Mononuclear cell (primary cell): ENCODE measurements around the gene TYRO3. TPM values are rescaled to one million over a fixed set of nuclear protein-coding genes. Genes with fewer than 3 reads are reported as not detected.
A peak's percentile ranks its signal among the peaks of the same experiment; 100 is the strongest.

Experiments used
- H3K27me3 ChIP-seq: 2 replicates; pipeline ENCODE4 v1.6.0; 2011; ENCODE audit warnings: low read length, control low read depth; ENCODE audit not compliant: insufficient read depth
- H3K4me1 ChIP-seq: 2 replicates; pipeline ENCODE4 v1.5.1; 2011; ENCODE audit warnings: mild to moderate bottlenecking, low read length, control low read depth; ENCODE audit not compliant: insufficient read depth
- H3K4me3 ChIP-seq: 2 replicates; pipeline ENCODE4 v1.5.1; 2011; ENCODE audit warnings: mild to moderate bottlenecking, low read length, moderate library complexity
- H3K9me3 ChIP-seq: 2 replicates; pipeline ENCODE4 v1.5.1; 2011; ENCODE audit warnings: low read depth, mild to moderate bottlenecking, control low read depth, low read length
- total RNA-seq: library from RNA; depleted of rRNA; stranded (reverse); fragments of >200 nt; gene quantifications from one replicate; pipeline ENCODE4 v1.2.3, GENCODE V29; 2012

The TYRO3 gene
- total RNA-seq, 1 donor: 0.21 TPM

GRCh38 chr15:41596972-41597371, 38.0 kb downstream of the TYRO3 start:
- H3K27me3 ChIP-seq: no peaks in the 10 kb centered on the region
- H3K9me3 ChIP-seq: no peaks in the 10 kb centered on the region
- no peaks in the 10 kb centered on the region for H3K4me1 ChIP-seq
- no peak overlapping the region for H3K4me3 ChIP-seq

GRCh38 chr15:41597787-41598186, 38.8 kb downstream of the TYRO3 start:
- Histone ChIP-seq H3K4me1 (no peaks in the 10 kb centered on the region), H3K4me3 (no peak overlapping the region), H3K27me3 (no peaks in the 10 kb centered on the region), H3K9me3 (no peaks in the 10 kb centered on the region)

DNA sequence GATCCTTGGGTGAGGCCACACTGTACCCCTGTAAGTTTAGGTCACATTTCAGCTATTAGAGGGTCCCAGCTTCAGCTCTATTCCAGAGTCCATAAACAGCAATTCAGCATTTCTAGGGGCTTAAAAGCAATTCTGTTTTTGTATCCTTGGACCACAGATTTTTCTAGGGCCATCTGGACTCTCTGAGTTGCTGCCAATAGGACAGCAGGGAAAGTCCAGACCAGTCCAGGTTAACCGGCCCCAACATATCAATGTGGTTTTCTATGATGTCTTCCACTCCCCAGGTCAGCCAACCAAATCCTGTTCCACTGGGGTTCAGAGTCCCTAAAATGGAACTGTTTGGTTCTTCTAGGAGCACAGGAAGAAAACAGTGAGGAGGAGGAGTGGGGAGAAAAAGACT, 40.0 kb downstream of the TYRO3 start:
- Histone ChIP-seq H3K4me1 (peaks cover 2% of the 10 kb centered on the region), H3K27me3 (no peaks in the 10 kb centered on the region), H3K4me3 (no peak overlapping the region), H3K9me3 (no peaks in the 10 kb centered on the region)

GRCh38 chr15:41603411-41603935, 44.5 kb downstream of the TYRO3 start:
- no peaks in the 10 kb centered on the region for H3K27me3 ChIP-seq
- H3K4me1 ChIP-seq: peaks cover 8% of the 10 kb centered on the region
- no peak overlapping the region for H3K4me3 ChIP-seq
- no peaks in the 10 kb centered on the region for H3K9me3 ChIP-seq

GRCh38 chr15:41603941-41604911, 45.2 kb downstream of the TYRO3 start:
- peaks cover 8% of the 10 kb centered on the region for H3K4me1 ChIP-seq
- no peak overlapping the region for H3K4me3 ChIP-seq
- H3K9me3 ChIP-seq: no peaks in the 10 kb centered on the region
- no peaks in the 10 kb centered on the region for H3K27me3 ChIP-seq

DNA sequence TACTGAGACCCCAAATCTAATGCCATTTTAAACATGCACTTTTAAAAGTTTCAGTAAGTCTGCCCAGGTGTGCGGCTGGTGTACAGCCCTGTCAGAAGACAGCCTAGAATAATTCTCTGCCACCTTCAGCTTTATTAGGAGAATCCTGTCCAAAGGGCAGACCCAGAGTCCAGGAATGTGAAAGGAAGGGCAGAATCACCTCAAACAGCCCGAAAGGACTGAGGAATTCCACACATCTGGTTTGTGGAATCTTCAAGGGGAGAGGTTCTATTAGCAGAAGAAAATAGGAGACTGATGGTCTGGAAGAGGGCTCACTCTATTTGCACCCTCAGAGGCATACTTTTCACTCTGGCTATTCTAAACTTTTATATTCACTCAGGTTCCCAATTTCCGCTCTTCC, 46.6 kb downstream of the TYRO3 start:
- Histone ChIP-seq H3K4me1 (peaks cover 8% of the 10 kb centered on the region), H3K4me3 (no peak overlapping the region), H3K9me3 (no peaks in the 10 kb centered on the region), H3K27me3 (no peaks in the 10 kb centered on the region)

DNA sequence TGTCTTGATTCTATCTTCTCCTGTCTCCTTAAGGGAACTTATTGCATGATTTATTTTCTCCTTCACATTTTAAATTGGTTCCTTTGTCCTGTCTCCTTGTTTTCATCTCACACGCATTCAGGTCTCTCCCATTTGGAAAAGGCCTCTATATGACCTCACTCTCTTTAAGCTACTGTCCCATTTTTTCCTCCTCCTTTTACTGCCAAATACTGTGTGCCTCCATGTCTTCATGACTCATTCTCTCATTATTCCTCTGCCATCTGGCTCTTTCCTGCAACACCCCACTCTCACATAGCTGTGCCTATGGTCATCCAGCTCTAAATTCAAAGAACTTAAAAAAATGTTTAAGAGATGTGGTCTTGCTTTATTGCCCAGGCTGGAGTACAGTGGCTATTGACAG, 48.0 kb downstream of the TYRO3 start:
- H3K27me3 ChIP-seq: no peaks in the 10 kb centered on the region
- H3K4me1 ChIP-seq: peaks cover 8% of the 10 kb centered on the region
- no peaks in the 10 kb centered on the region for H3K9me3 ChIP-seq
- H3K4me3 ChIP-seq: no peak overlapping the region

DNA sequence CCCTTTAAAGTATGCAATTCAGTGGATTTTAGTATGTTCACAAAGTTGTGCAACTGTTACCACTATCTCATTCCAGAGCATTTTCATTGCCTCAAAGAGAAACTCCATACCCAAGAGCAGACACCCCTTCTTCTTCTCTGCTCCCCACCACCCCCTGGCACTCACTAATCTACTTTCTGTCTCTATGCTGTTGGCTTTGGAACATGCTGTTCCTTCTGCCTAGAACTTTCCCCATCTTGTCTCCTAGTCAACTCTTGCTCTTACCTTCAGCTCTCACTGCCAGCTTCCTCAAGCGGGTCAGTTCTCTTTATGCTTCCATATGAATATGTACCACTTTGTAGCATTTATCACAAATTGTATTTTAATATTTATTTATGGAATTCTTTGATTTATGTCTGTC, 50.1 kb downstream of the TYRO3 start:
- H3K9me3 ChIP-seq: no peaks in the 10 kb centered on the region
- H3K27me3 ChIP-seq: no peaks in the 10 kb centered on the region
- peaks cover 5% of the 10 kb centered on the region for H3K4me1 ChIP-seq
- no peak overlapping the region for H3K4me3 ChIP-seq

DNA sequence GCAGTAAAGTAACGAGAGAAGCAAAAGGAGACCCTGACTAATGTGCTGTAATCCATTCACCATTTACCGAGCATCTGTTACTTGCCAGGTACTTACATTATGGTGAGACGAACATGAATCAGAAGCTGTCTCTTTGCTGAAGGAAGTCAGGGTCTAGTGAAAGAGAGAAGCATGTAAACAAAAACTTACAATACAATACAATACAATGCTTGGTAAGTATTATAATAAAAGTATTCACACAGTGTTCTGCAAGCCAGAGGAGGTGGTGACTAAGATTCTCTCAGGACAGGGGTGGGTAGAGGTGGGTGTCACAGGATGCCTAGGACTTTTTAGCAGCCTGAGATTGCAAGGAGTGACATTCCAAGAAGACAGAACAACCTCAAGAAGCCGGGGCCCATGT, 51.0 kb downstream of the TYRO3 start:
- Histone ChIP-seq H3K27me3 (no peaks in the 10 kb centered on the region), H3K4me3 (no peak overlapping the region), H3K4me1 (no peaks in the 10 kb centered on the region), H3K9me3 (no peaks in the 10 kb centered on the region)

- no peaks in the 10 kb centered on the region for H3K27me3 ChIP-seq
- no peaks in the 10 kb centered on the region for H3K9me3 ChIP-seq
- peaks cover 13% of the 10 kb centered on the region for H3K4me1 ChIP-seq
- peak overlapping the region; percentile 38 for H3K4me3 ChIP-seq
Measured at GRCh38 chr15:41620536-41621199, 61.7 kb downstream of the TYRO3 start.

DNA sequence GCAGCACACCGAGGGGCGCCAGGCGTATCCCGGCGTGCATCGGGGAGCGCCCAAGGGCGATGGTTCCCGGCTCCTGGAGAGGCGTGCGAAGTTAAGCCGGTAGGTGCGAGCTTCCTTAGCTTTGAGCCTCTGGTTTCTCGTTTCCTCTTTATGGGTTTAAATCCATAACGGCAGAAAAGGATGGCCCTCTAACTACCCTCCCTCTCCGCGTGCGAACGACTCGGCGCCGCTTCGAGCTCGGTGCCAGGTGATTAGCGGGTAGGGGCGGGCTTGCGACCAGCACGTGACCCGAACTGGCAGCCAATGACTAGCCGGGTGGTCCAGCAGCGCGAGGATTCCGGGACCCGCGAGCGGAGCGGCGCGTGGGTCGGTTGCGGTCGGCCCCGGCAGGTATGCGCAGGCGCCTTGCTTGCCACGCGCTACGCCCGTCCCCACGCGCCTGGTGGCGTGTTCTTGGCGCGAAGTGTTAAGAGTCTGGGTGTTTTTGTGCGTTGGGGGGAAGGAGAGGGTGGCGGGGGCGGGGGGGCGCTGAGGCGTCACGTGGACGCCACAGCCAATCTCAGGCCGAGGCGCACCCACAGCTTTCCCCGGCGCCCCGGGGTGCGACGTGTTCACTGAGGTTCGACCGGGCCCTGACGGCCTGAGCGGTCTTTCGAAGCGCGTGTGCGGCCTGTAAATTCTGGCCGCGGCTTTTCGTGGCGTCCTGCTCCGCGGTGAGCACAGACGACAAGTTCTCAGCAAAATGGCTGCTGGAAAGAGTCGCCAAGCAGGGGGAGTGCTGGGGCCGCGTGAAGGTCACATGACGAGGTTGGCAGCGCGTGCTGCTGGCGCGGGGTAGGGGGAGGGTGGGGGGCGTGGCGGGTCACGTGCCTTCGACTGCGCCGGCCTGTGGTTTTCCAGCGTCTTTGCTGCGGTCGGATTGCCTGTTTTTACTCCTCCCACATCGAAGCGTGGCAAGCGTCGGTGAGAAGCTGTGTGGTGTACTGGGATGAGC, 62.5 kb downstream of the TYRO3 start:
- peaks cover 13% of the 10 kb centered on the region for H3K4me1 ChIP-seq
- H3K9me3 ChIP-seq: no peaks in the 10 kb centered on the region
- peak overlapping the region; percentile 38 for H3K4me3 ChIP-seq
- H3K27me3 ChIP-seq: no peaks in the 10 kb centered on the region

DNA sequence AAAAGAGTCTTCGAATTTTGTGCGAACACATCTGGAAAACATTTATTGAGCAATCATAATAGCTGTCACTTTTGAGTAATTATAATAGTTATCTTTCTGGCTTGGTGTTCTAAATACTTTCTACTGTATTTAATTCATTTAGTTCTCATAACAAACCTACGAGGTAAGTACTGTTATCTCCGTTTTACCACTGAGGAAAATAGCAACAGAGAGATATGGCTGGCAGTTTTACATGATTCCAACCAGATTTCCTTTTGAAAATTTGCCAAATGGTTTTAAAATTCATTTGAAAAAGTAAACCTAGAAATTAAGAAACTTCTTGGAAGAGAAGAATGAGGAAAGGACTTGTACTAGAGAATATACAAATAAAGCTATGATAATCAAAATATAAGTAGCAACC, 63.9 kb downstream of the TYRO3 start:
- Histone ChIP-seq H3K9me3 (no peaks in the 10 kb centered on the region), H3K4me1 (peaks cover 13% of the 10 kb centered on the region), H3K4me3 (no peak overlapping the region), H3K27me3 (no peaks in the 10 kb centered on the region)

- Histone ChIP-seq H3K9me3 (no peaks in the 10 kb centered on the region), H3K27me3 (no peaks in the 10 kb centered on the region), H3K4me3 (no peak overlapping the region), H3K4me1 (peaks cover 3% of the 10 kb centered on the region)
Measured at GRCh38 chr15:41627203-41627602, 68.2 kb downstream of the TYRO3 start.

DNA sequence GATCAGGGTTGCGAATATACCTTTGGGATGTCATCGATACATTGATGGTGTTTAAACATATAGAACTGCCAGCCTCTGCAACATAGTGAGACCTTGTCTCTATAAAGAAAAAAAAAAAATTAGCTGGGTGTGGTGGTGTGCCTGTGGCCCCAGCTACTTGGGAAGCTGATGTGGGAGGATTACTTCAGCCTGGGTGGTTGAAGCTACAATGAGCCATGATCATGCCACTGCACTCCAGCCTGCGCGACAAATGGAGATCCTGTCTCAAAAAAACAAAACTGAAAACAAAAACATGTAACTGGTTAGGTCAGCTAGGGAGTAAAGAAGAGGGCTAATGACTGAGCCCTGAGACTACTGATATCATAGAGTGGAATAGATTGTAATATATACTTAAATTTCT, 70.5 kb downstream of the TYRO3 start:
- Histone ChIP-seq H3K4me3 (no peak overlapping the region), H3K9me3 (no peaks in the 10 kb centered on the region), H3K27me3 (no peaks in the 10 kb centered on the region), H3K4me1 (peaks cover 13% of the 10 kb centered on the region)
